Fibroblast of pulmonary artery (primary cell): ENCODE measurements around the gene MAL.

Experiments
- DNase-seq: peaks from one replicate; pipeline ENCODE4 v3.0.0-alpha.2; 2010; ENCODE audit warnings: low read depth
- H3K4me3 ChIP-seq: replicated peaks from 2 replicates; pipeline ENCODE4 v1.5.1; 2011; ENCODE audit warnings: low read depth, mild to moderate bottlenecking, control low read depth, low read length, moderate library complexity
- CTCF ChIP-seq: IDR thresholded peaks from 2 replicates; pipeline ENCODE4 v1.5.1; 2011; ENCODE audit warnings: mild to moderate bottlenecking, control low read depth, low read length, inconsistent platforms; ENCODE audit errors: missing control alignments

The MAL gene

GRCh38 chr2:94992360-94992759 is 33.1 kb upstream of the MAL start:
- TF ChIP-seq CTCF = no peak
- DNase-seq = no peak
- no peak overlapping the region for H3K4me3 ChIP-seq

- DNase-seq = no peak
- H3K4me3 ChIP-seq = no peak overlapping the region
- no peak for TF ChIP-seq CTCF
Measured at GRCh38 chr2:94993176-94994062, 32.1 kb upstream of the MAL start.

GRCh38 chr2:94994063-94994913 is 31.2 kb upstream of the MAL start:
- no peak overlapping the region for H3K4me3 ChIP-seq
- no peak for DNase-seq
- no peak for TF ChIP-seq CTCF

- TF ChIP-seq CTCF = no peak
- no peak overlapping the region for H3K4me3 ChIP-seq
- no peak for DNase-seq
Measured at GRCh38 chr2:94994914-94995552, 30.5 kb upstream of the MAL start.

GRCh38 chr2:94995553-94996304 is 29.8 kb upstream of the MAL start:
- no peak for TF ChIP-seq CTCF
- DNase-seq = no peak
- H3K4me3 ChIP-seq = no peak overlapping the region
